Measurements from ENCODE around the gene PLB1.
"Not testable (repeated sequence)": the region's sequence is repeated elsewhere in the genome, so short reads cannot be mapped to it uniquely, and the experiment has no call there.

PLB1 gene

GRCh38 chr2:28538652-28539051, 42.8 kb downstream of the PLB1 start:
- no peak for DNase-seq

GRCh38 chr2:28539118-28539541, 43.3 kb downstream of the PLB1 start:
- DNase-seq, result no peak

- no peak for DNase-seq
Measured at GRCh38 chr2:28543316-28544035, 47.6 kb downstream of the PLB1 start.

GRCh38 chr2:28544036-28544346, 48.1 kb downstream of the PLB1 start:
- no peak for DNase-seq

DNA sequence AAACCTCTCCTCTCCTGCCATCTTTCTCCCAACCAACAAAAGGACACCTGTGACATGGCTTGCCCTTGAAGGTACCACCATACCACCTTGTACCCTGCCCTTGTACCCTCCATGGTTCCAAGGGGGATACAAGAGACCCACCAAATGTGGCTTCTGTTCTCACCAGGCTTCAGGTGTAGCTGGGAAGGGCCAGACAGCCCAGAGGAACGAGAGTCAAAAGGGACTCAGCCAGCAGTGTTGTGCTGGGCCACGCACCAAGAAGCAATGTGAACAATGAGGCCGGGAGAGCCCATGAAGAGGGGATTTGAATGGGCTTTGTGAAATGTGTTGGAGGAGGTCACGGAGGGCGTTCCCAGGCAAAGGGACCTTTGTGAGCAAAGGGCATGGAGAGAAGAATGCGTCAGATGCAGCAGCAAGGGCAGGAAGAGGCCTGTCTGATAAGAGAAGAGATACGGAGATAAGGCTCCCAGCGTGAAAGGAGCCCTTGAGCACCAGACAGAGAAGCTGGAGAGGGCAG, 48.6 kb downstream of the PLB1 start:
- DNase-seq, result no peak

DNA sequence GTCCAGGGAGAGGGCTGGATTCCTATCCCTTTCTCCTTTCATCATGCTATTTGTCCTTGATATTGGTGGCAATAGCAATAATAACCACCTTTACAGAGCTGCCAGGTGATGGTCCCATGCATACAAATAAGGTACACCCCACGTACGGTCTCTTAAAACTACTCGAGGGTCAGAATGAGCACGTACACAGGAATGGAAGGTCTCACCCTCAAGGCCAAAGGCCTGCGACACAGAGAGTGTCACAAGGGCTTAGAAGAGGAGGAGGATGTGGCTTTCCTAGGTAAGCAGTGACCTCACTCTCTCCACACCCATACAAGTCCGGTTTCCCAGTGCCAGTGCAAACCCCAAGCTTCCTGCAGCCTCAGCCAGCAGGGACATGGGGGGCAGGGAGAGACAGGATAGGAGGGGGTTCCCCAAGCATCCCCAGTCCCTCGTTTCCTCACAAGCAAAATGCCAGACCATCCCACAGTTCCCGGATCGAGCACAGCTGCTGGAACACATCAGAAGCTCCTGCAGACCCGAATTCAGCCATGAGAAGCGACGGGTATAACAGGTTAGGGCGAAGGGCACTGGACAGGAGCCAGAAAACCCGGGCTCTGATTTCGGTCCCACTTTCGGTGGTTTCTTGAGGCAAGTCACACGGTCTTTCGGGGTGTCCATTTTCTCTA, 49.2 kb downstream of the PLB1 start:
- DNase-seq, result peak; percentile 41

- peak; percentile 30 for DNase-seq
Measured at GRCh38 chr2:28545590-28546200, 49.8 kb downstream of the PLB1 start.

DNA sequence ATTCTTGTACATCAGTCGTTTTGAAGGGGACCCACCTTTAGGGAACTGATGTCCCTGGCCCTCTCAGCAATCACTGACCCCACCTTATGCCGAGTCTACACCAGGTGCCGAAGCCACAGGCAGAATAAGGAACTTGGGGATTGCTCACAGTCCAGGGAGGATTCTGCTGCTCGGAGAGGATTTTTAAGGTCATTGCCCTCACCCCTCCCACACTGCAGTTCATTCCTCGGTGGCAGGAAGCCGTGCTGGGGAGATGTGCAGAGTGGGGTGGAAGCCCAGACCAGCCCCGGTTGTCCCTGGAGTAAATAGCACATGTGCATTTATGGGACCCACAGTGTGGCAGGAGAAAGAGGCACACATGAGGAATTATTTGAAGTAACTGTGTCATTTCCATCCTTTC, 50.4 kb downstream of the PLB1 start:
- DNase-seq, result no peak

DNA sequence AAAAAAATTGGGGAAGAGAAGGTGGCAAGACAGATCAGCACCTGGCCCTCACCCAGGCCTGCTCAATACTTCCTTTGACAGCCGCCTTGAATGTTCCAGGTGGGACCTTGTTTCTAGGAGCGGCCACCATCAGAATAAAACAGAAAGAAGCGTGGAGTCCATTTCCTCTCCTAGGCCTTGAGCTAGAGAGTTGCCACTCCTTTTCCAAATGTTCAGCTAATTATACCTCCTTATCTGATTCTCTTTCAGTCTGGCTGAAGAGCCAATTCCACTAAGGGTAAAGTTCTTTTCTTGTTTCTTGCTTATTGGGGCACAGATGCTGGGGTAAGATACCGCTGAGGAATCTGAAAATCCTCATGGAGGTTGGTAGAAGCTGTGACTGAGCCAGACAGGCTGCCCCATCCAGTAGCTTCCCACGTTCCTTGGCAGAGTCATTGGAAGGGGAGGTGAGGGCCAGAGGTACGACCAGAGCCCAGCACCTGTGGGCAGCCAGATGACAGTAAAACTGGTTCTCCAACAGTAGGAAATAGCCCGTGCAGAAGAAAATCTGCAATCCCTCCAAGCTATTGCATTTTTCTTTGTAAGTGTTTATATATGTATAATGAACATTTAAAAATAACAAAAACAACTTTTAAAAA, 51.5 kb downstream of the PLB1 start:
- no peak for DNase-seq

DNA sequence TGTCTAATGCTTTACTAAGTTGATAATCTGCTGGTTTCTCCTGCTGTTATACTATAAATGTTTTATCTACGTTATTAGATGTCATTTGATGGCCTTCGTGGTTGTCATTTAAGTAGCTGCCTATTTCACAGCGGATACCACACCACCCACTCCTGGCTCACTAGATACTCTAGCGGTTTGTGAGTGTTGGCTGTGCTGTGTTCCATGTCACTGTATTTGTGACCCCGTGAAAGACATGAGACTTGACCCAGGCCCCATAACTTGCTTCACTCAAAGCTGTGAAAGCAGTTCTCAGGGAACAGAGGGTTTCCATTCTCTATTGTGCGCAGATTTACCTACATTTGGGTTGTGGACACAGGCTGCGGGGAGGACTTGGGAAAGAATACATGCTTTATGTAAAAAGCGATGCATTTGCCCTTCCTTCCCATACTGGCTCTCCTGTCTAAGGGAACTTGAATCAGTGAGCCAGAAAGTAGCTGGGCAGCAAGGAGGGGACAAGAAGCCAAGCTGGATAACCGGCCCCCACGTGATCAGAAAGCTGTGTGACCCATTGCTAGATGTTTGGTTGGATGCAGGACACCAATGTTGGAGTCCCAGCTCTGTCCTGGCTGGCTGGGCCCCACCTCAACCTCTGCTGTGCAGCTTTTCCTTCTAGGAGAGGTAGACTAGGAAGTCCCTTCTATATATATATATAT, 52.2 kb downstream of the PLB1 start:
- DNase-seq, result peak; percentile 21

- not testable (repeated sequence) for DNase-seq
Measured at GRCh38 chr2:28550345-28550744, 54.5 kb downstream of the PLB1 start.

DNA sequence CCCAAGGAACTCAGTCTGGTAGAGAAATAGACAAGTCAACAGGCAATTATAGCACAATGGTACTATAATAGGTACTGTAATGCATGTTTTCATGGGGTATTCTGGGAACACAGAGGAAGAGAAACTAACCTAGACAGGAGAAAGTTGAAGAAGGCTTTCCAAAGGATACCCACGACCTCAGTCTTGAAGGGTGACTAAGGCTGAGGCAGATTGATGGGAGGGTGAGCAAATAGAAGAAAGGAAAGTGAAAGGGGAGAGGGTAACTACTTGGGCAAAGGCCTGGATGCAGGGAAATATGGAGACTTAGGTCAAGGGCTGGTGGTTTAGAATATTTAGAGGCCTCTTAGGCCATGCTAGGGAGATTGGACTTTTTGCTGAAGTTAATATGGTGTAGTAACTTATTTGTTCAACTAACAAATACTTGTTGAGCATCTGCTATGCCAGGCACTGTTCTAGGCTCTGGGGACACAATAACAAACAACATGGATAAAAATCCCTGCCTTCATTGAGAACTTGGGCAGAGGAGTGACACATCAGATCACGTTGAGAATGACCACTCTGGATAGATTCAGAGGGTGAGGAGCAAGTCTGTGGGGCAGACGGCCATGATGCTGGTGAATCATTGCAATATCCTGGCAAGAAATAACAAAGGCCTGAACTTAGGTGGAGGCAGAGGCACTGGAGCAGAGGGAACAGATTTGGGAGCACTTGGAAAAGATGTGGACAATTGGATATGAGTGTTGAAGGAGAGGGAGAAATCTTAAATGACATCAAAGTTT, 56.4 kb downstream of the PLB1 start:
- no peak for DNase-seq

DNA sequence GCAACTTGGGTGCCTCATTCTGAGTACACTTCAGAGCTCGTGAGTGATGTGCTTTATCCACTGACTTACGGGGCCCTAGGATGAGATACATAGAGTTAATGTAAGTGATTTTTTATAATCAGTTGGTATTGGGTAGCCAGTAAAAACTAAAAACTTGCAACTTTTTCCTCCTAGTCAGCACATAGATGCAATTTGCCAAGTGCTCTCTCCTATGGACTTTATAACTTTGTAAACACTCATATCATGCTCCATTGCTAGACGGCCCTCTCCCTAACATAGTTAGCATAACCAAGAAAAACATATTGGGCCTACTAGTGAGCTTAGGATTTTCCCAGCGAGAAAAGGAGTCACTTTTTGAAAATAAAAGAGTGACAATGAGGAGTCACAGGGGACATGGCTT, 60.4 kb downstream of the PLB1 start:
- DNase-seq, result no peak

DNA sequence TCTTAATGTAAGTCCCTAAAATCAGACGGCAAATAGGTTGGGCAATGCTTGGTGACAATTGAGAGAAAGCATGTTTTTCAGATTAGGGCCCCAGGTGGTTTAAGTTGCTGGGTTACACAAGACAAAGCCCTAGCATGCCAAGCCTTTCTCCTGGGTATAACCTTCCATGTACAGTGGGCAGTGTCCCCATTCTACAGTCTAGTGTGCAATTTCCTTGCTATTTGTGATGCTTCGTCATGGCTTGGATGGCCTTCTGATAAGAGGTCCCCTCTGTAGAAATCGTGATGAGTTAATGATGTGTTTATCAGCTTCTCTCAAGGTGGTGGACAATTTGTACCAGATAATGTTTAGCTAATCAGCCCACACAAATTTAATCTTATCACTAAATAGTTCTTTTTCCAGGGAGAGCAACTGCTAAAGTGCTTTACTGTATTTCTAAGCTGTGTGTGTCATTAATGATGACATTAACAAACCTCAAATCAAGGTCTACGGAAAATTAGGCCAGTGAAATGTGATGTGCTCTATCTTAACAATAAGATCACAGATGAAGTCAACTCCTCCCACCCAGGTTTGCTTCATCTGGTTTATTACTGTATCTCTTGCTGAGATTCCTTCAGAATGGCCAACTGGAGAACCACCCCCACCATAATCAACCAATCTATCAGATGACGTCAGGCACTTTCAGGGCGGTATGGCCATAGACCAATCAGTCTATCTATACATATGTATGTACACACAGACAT, 61.7 kb downstream of the PLB1 start:
- no peak for DNase-seq

- DNase-seq, result no peak
Measured at GRCh38 chr2:28558158-28558820, 62.4 kb downstream of the PLB1 start.

- DNase-seq, result no peak
Measured at GRCh38 chr2:28558918-28559317, 63.1 kb downstream of the PLB1 start.

GRCh38 chr2:28563869-28564268, 68.0 kb downstream of the PLB1 start:
- DNase-seq, result no peak

GRCh38 chr2:28564346-28564745, 68.5 kb downstream of the PLB1 start:
- no peak for DNase-seq

GRCh38 chr2:28565033-28565432, 69.2 kb downstream of the PLB1 start:
- no peak for DNase-seq

DNA sequence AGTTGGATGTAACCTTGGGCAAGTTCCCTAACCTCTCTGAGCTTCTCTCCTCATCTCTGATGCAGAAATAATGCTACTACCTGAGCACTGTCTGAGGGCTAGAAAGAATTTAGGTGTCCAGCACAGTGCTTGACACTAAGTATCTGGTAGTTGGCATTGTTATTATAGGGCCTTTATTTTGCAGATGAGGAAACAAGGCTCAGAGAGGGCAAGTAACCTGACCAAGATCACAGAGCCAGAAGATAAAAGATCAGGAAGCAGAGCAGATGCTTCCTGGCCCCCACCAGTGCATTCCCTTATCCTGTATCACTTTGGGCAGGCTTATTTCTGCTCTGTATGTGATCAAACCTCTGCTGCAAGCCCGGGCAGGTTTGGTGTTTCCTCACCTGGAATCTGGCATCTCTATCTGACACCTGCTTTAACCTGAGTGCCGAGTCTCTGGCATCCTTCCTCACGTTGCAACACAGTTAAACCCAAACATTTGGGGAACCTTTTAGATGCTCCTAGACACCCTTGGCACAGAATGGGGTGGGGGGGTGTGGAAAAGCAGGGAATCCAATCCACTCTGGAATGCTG, 69.9 kb downstream of the PLB1 start:
- DNase-seq, result no peak
